Progenitor cell of endocrine pancreas (in vitro differentiated cells): Measurements from ENCODE around the gene BRD1. TPM values are rescaled to one million over a fixed set of nuclear protein-coding genes. Genes with fewer than 3 reads are reported as not detected.

Experiments used
- total RNA-seq: library from RNA; stranded (reverse); gene quantifications from 2 replicates; pipeline ENCODE4 v1.2.1, GENCODE V29; 2021

The BRD1 gene
- total RNA-seq, 1 donor from 2014 or later: 65.7 TPM

Other genes starting within 250 kb of the BRD1 start
- 34.3 and 36.5 TPM in 2 replicates for gene ZBED4, start 26.0 kb upstream of the BRD1 start, total RNA-seq
- 22.0 and 25.7 TPM in 2 replicates for gene ALG12, start 90.6 kb upstream of the BRD1 start, total RNA-seq
- 42.2 and 42.4 TPM in 2 replicates for gene CRELD2, start 90.8 kb upstream of the BRD1 start, total RNA-seq
- gene PIM3, start 132.9 kb upstream of the BRD1 start, total RNA-seq: 17.4 and 19.0 TPM in 2 replicates
- 0.10 TPM in 1 of 2 replicates, not detected in the other for gene IL17REL, start 184.9 kb upstream of the BRD1 start, total RNA-seq
- gene TTLL8, start 230.4 kb upstream of the BRD1 start, total RNA-seq: not detected in 2 replicates